Kidney glomerular epithelial cell (primary cell): Measurements from ENCODE around the gene FAM227A.

Experiments
- DNase-seq: peaks from one replicate; lab custom pipeline; 2025; lab: John Stamatoyannopoulos, UW

The FAM227A gene

GRCh38 chr22:38540701-38541100 is 115.5 kb downstream of the FAM227A start:
- DNase-seq: peak; percentile 62

DNA sequence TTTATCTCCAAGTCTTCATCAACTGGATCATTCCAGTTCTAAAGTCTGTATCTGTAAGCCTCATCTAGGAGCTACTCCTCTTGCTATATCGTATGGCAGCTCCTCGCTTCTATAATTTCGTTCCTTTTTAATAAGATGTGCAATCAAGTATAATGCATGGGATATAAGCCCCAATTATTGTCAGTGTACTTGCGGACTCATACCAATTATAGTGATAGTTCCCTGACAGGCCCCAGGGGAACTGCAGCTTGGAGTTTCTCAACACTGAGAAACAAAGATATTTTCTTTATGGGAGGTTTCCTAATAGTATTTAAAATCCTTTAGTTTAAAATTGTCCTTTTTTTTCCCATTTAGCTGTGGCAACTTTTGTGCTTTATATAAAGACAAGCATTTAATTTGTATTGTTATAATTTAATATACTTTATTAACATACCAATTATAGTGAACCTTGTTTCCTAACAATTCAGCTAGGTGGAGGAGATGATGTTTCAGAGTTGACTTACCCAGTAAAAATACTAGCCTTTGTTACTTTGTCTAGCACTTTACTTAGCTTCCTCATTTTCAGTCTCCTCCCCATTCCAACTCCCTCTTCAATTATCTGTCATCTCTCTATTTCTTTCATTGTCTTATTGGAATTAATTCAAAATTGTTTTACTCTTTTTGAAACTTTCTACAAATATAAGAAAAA is 124.8 kb downstream of the FAM227A start:
- DNase-seq: no peak
